Lung (tissue), 12 donors: ENCODE measurements around the gene RWDD1. TPM values are rescaled to one million over a fixed set of nuclear protein-coding genes. Genes with fewer than 3 reads are reported as not detected.

Source experiments
- ATAC-seq: fragments of 200-7000 bp; cut with Tn5 transposase; one replicate; pipeline ENCODE4 v1.9.1; 2020; ENCODE audit warnings: moderate number of reproducible peaks; ENCODE audit not compliant: insufficient read depth, low FRiP score
- DNase-seq, 3 donors: peaks; one replicate each; pipeline ENCODE4 v3.0.0-alpha.2; 2013 to 2017
- H3K27ac ChIP-seq, 2 donors: one replicate each; pipeline ENCODE4 v1.5.1; 2013; ENCODE audit warnings: mild to moderate bottlenecking in 2 of 2, moderate library complexity in 2 of 2, control low read depth in 1 of 2, inconsistent platforms in 1 of 2, low read depth in 1 of 2, low read length in 1 of 2
- H3K27me3 ChIP-seq, 3 donors: one replicate each; pipeline ENCODE4 v1.5.1; 2013; ENCODE audit warnings: low read length in 2 of 3; ENCODE audit not compliant: control insufficient read depth in 3 of 3, insufficient read depth in 3 of 3
- H3K36me3 ChIP-seq, 4 donors: one replicate each; pipeline ENCODE4 v1.5.1; 2013; ENCODE audit warnings: low read length in 4 of 4, mild to moderate bottlenecking in 1 of 4, moderate library complexity in 1 of 4; ENCODE audit not compliant: control insufficient read depth in 4 of 4, insufficient read depth in 4 of 4
- H3K4me1 ChIP-seq, 5 donors: one replicate each; pipeline ENCODE4 v1.5.1; 2013; ENCODE audit warnings: low read length in 5 of 5, mild to moderate bottlenecking in 2 of 5, moderate library complexity in 1 of 5; ENCODE audit not compliant: control insufficient read depth in 5 of 5, insufficient read depth in 5 of 5
- H3K4me3 ChIP-seq: one replicate; pipeline ENCODE4 v1.5.1; 2013; ENCODE audit warnings: mild to moderate bottlenecking, control low read depth, moderate library complexity
- H3K9ac ChIP-seq, 2 donors: one replicate each; pipeline ENCODE4 v1.5.1; 2013; ENCODE audit warnings: low read length in 2 of 2, control low read depth in 1 of 2; ENCODE audit not compliant: insufficient read depth in 1 of 2
- H3K9me3 ChIP-seq, 4 donors: one replicate each; pipeline ENCODE4 v1.5.1; 2013; ENCODE audit warnings: low read length in 3 of 4, mild to moderate bottlenecking in 1 of 4, moderate library complexity in 1 of 4; ENCODE audit not compliant: control insufficient read depth in 4 of 4, insufficient read depth in 3 of 4
- CTCF ChIP-seq: IDR thresholded peaks from 2 replicates; pipeline ENCODE4 v1.5.1; 2012; ENCODE audit warnings: mild to moderate bottlenecking; ENCODE audit errors: control extremely low read depth, extremely low read depth
- WGBS, 2 donors: extraction: QIAGEN DNeasy Blood & Tissue Kit; methylation state at CpG; one replicate each; pipeline ENCODE4 v1.1.7; 2013; 5-methylcytosine and 5-hydroxymethylcytosine counted together
- polyA plus RNA-seq, 2 donors: library from polyadenylated mRNA; stranded (reverse); fragments of 200-250 nt; gene quantifications; one replicate each; pipeline ENCODE4 v1.2.1, GENCODE V29; 2013
- total RNA-seq, 2 donors: library from RNA; depleted of rRNA in 1 of 2; stranded (reverse); fragments of >200 nt in 1 of 2; gene quantifications; one replicate each; pipeline ENCODE4 v1.2.1, GENCODE V29; 2014 to 2021
- donor health status: control.
- donor health status: control.
- donor health status: Bipolar disorder and iron deficiency.
- donor health status: healthy.
- donor health status: DM: yes; HTN: yes; CAD: no.

The RWDD1 gene
- total and polyA plus RNA-seq, 4 donors: 27.2 to 66.9 (median 28.6) TPM

GRCh38 chr6:116564311-116564710 is 7.0 kb upstream of the RWDD1 start:
- Histone ChIP-seq H3K9ac (no peak overlapping the region), H3K36me3 (no peaks in the 10 kb centered on the region), H3K9me3 (no peaks in the 10 kb centered on the region), H3K27me3 (no peaks in the 10 kb centered on the region), H3K27ac (no peak overlapping the region), H3K4me1 (peaks cover 0 to 41% (median 2%) of the 10 kb centered on the region in 5 donors), H3K4me3 (no peak overlapping the region)
- 86 to 92% methylated on average over 7 of the region's 7 CpGs for WGBS, 2 donors
- TF ChIP-seq CTCF: no peak
- no peak for ATAC-seq
- DNase-seq: no peak

- H3K9ac ChIP-seq: peak overlapping the region in 1 of 2 donors; percentile 11
These were observed 6.1 kb upstream of the RWDD1 start for GRCh38 chr6:116564921-116565872.

GRCh38 chr6:116568111-116568510 is 3.2 kb upstream of the RWDD1 start:
- Histone ChIP-seq H3K4me3 (no peak overlapping the region), H3K9me3 (no peaks in the 10 kb centered on the region), H3K4me1 (peaks cover 0 to 35% (median 5%) of the 10 kb centered on the region in 5 donors), H3K27me3 (no peaks in the 10 kb centered on the region), H3K9ac (no peak overlapping the region), H3K27ac (no peak overlapping the region), H3K36me3 (peaks cover 0 to 3% (median 0%) of the 10 kb centered on the region in 4 donors)
- no peak for DNase-seq
- no peak for TF ChIP-seq CTCF
- ATAC-seq: no peak

More at GRCh38 chr6:116564921-116565872, 6.1 kb upstream of the RWDD1 start:
- ATAC-seq (peak; percentile 28), DNase-seq (peak; percentile 27 to 38 (median 34))
- H3K36me3 ChIP-seq: no peaks in the 10 kb centered on the region
- no peak for TF ChIP-seq CTCF
- H3K4me3 ChIP-seq: no peak overlapping the region
- peaks cover 0 to 45% (median 2%) of the 10 kb centered on the region in 5 donors for H3K4me1 ChIP-seq
- H3K9me3 ChIP-seq: no peaks in the 10 kb centered on the region
- no peaks in the 10 kb centered on the region for H3K27me3 ChIP-seq
- H3K27ac ChIP-seq: no peak overlapping the region
- 62 to 64% methylated on average over 42 of the region's 42 CpGs for WGBS, 2 donors
